GM12878 (cell line): ENCODE results near the gene AP3B2. TPM values are rescaled to one million over a fixed set of nuclear protein-coding genes. Genes with fewer than 3 reads are reported as not detected.

Experiments used
- ATAC-seq: fragments of 200-7000 bp; cut with Tn5 transposase; 3 replicates; pipeline ENCODE4 v1.9.1; 2020; ENCODE audit warnings: mild to moderate bottlenecking, moderate library complexity
- BruUV-seq: library from RNA; stranded (reverse); fragments of 400-500 nt; replicated peaks from 2 replicates; lab custom pipeline; 2021; lab: Mats Ljungman, UMichigan
- CTCF ChIA-PET: fragments of 300-600 bp; sonication (Branson Sonifier 250); formaldehyde crosslinking; extraction: SDS; loops from one replicate; lab custom pipeline; 2021; ENCODE audit warnings: inconsistent platforms; lab: Yijun Ruan, JAX
- POLR2A ChIA-PET: fragments of 350-600 bp; formaldehyde crosslinking; extraction: SDS; loops from one replicate; lab custom pipeline; 2021; ENCODE audit warnings: inconsistent platforms; lab: Charles Lee
- RAD21 ChIA-PET: fragments of 300-600 bp; sonication (Branson Sonifier 250); formaldehyde crosslinking; loops from one replicate; lab custom pipeline; 2023; ENCODE audit warnings: antibody characterized with exemption; ENCODE audit not compliant: unreplicated experiment; lab: Charles Lee
- SMC1A ChIA-PET: fragments of 300-600 bp; sonication (Branson Sonifier 250); formaldehyde crosslinking; loops from one replicate; lab custom pipeline; 2023; ENCODE audit not compliant: unreplicated experiment, uncharacterized antibody; lab: Charles Lee
- DNase-seq: peaks from one replicate; pipeline ENCODE4 v3.0.0-alpha.2; 2011; ENCODE audit warnings: low read depth, low spot score
- FAIRE-seq: peaks from 3 replicates; lab custom pipeline; 2011; peaks lifted over from hg19 to GRCh38; lab: Jason Lieb, UNC
- H2AFZ ChIP-seq: 2 replicates; pipeline ENCODE4 v1.6.0; 2011; ENCODE audit warnings: low read depth, low read length, control low read depth; ENCODE audit not compliant: control insufficient read depth
- H3K27ac ChIP-seq: 2 replicates; pipeline ENCODE4 v1.5.1; 2011; ENCODE audit warnings: control low read depth; ENCODE audit not compliant: control insufficient read depth, insufficient read depth
- H3K27me3 ChIP-seq, 2 experiments: replicated peaks in 1 of 2; 2 replicates each; pipeline versions ENCODE4 v1.6.0 to v1.6.1; 2011; ENCODE audit warnings: low read length in 1 of 2; ENCODE audit not compliant: control insufficient read depth in 2 of 2, insufficient read depth in 2 of 2
- H3K36me3 ChIP-seq, 2 experiments: 2 replicates each; pipeline ENCODE4 v1.5.1; 2011; ENCODE audit warnings: low read length in 1 of 2; ENCODE audit not compliant: control insufficient read depth in 2 of 2, insufficient read depth in 2 of 2
- H3K4me1 ChIP-seq: 2 replicates; pipeline ENCODE4 v1.6.1; 2011; ENCODE audit warnings: mild to moderate bottlenecking, low read length, moderate library complexity, mixed read lengths; ENCODE audit not compliant: control insufficient read depth, insufficient read depth
- H3K4me2 ChIP-seq: 2 replicates; pipeline ENCODE4 v1.6.0; 2011; ENCODE audit warnings: control low read depth; ENCODE audit not compliant: control insufficient read depth, insufficient read depth
- H3K4me3 ChIP-seq: fragments of 200-600 bp; sonication (generic); 2 replicates; pipeline ENCODE4 v1.5.1; 2016
- H3K79me2 ChIP-seq: 2 replicates; pipeline ENCODE4 v1.6.0; 2011; ENCODE audit warnings: low read length; ENCODE audit not compliant: control insufficient read depth, insufficient read depth
- H3K9ac ChIP-seq: 2 replicates; pipeline ENCODE4 v1.8.0; 2011; ENCODE audit warnings: low read length, control low read depth, mixed read lengths; ENCODE audit not compliant: control insufficient read depth, insufficient read depth
- H3K9me3 ChIP-seq: replicated peaks from 3 replicates; pipeline ENCODE4 v1.5.1; 2011; ENCODE audit warnings: mild to moderate bottlenecking, low read length; ENCODE audit not compliant: control insufficient read depth, insufficient read depth
- H4K20me1 ChIP-seq: 2 replicates; pipeline ENCODE4 v1.6.0; 2011; ENCODE audit not compliant: control insufficient read depth, insufficient read depth
- HDGF ChIP-seq: fragments of 450-650 bp; IDR thresholded peaks from 2 replicates; pipeline ENCODE4 v1.6.1; 2016; ENCODE audit warnings: antibody characterized with exemption
- IRF4 ChIP-seq: IDR thresholded peaks from 2 replicates; pipeline ENCODE4 v1.6.1; 2011; ENCODE audit warnings: low read depth, low read length
- JUNB ChIP-seq: IDR thresholded peaks from 2 replicates; pipeline ENCODE4 v1.6.1; 2016; ENCODE audit warnings: antibody characterized with exemption, mild to moderate bottlenecking
- NBN ChIP-seq: fragments of 450-650 bp; IDR thresholded peaks from 2 replicates; pipeline ENCODE4 v1.6.1; 2016
- SPI1 ChIP-seq: IDR thresholded peaks from 2 replicates; pipeline ENCODE4 v1.6.1; 2011; ENCODE audit warnings: low read depth, mild to moderate bottlenecking, low read length, moderate library complexity, borderline replicate concordance; ENCODE audit not compliant: insufficient read depth
- ZBTB33 ChIP-seq: fragments of 450-650 bp; IDR thresholded peaks from 2 replicates; pipeline ENCODE4 v1.6.1; 2017; ENCODE audit warnings: mild to moderate bottlenecking
- WGBS: methylation state at CpG from one replicate; pipeline ENCODE4 v1.1.6; 2016; ENCODE audit warnings: low lambda C conversion rate; ENCODE audit not compliant: insufficient replicate concordance, insufficient coverage; ENCODE audit errors: missing lambda C conversion rate; 5-methylcytosine and 5-hydroxymethylcytosine counted together
- in situ Hi-C: fragments of 300-500 bp; cut with MboI; formaldehyde crosslinking; loops from 9 replicates; pipeline ENCODE4 v1.14.3; 2018; ENCODE audit warnings: mixed read lengths
- intact Hi-C: fragments of 100-400 bp; cut with micrococcal nuclease; formaldehyde crosslinking; loops from one replicate; pipeline ENCODE4 v1.14.2; 2022; ENCODE audit not compliant: unreplicated experiment
- polyA plus RNA-seq, 11 experiments: library from polyadenylated mRNA; depleted of rRNA in 4 of 11; unstranded in 6 of 11; stranded (reverse) in 5 of 11; fragments of >200 nt; fragmentation: Nextera tagmentation in 4 of 11; fragmentation: Illumina TruSeq in 1 of 11; extraction: Ambion mirVana in 4 of 11; extraction: Trizol in 1 of 11; gene quantifications; 1 replicate in 1 of 11; 2 replicates in 10 of 11; pipeline versions ENCODE4 v1.2.1 to v1.2.3, GENCODE V29; 2011 to 2016; ENCODE audit warnings: inconsistent platforms in 2 of 11, missing spikeins in 2 of 11, low read depth in 1 of 11
- total RNA-seq, 4 experiments: library from RNA; depleted of rRNA in 3 of 4; stranded (reverse); fragments of >200 nt in 3 of 4; fragmentation: Illumina TruSeq in 1 of 4; extraction: Trizol in 1 of 4; gene quantifications; 2 replicates each; pipeline versions ENCODE4 v1.2.1 to v1.2.3, GENCODE V29; 2013 to 2021
- TF ChIP-seq, protein P1 (sequence below): fragments of 450-650 bp; IDR thresholded peaks from 2 replicates; pipeline ENCODE4 v1.6.1; 2014; ENCODE audit warnings: mild to moderate bottlenecking
- TF ChIP-seq, protein P2 (sequence below): IDR thresholded peaks from 2 replicates; pipeline ENCODE4 v1.6.1; 2011; ENCODE audit warnings: borderline replicate concordance, low read depth, mild to moderate bottlenecking, moderate library complexity, low read length; ENCODE audit not compliant: insufficient read depth, poor library complexity, severe bottlenecking

AP3B2 gene
- total and polyA plus RNA-seq, 10 of the 15 experiments (the other 5 are each of a cell fraction or from before 2014, with no cell fraction given) = not detected

GRCh38 chr15:82731527-82731926 is 21.9 kb upstream of the AP3B2 start:
- H4K20me1 ChIP-seq = no peaks in the 10 kb centered on the region
- no peak for FAIRE-seq
- BruUV-seq = no TSS peak
- POLR2A ChIA-PET = interaction anchor here (0.7 to 1.3 kb wide), 2 partner anchors 18 to 94 kb away, joined by 4 to 5 read pairs; no protein-coding TSS in a partner anchor
- H2AFZ ChIP-seq = no peak overlapping the region
- intact Hi-C loops = no loop called here
- 50% methylated on average over 1 of the region's 2 CpGs for WGBS
- no peak for DNase-seq
- H3K9me3 ChIP-seq = no peaks in the 10 kb centered on the region
- H3K27ac ChIP-seq = no peak overlapping the region
- H3K27me3 ChIP-seq = no peaks in the 10 kb centered on the region
- no peak overlapping the region for H3K4me3 ChIP-seq
- SMC1A ChIA-PET = interaction anchor here (0.6 kb wide), 1 partner anchor 59 kb away, joined by 3 read pairs; no protein-coding TSS in a partner anchor
- no peaks in the 10 kb centered on the region for H3K79me2 ChIP-seq
- no peaks in the 10 kb centered on the region; a peak in 1 of 4 replicates for H3K36me3 ChIP-seq
- no peak overlapping the region for H3K9ac ChIP-seq
- no peak for ATAC-seq
- no peak overlapping the region for H3K4me2 ChIP-seq
- in situ Hi-C loops = no loop called here
- RAD21 ChIA-PET = no interaction called here
- CTCF ChIA-PET = interaction anchor here (0.6 to 0.7 kb wide), 2 partner anchors 136 to 351 kb away, joined by 4 read pairs; no protein-coding TSS in a partner anchor
- peak; percentile 25; the same call in 1 of the 2 replicates for TF ChIP-seq JUNB
- TF ChIP-seq, protein P1, sequence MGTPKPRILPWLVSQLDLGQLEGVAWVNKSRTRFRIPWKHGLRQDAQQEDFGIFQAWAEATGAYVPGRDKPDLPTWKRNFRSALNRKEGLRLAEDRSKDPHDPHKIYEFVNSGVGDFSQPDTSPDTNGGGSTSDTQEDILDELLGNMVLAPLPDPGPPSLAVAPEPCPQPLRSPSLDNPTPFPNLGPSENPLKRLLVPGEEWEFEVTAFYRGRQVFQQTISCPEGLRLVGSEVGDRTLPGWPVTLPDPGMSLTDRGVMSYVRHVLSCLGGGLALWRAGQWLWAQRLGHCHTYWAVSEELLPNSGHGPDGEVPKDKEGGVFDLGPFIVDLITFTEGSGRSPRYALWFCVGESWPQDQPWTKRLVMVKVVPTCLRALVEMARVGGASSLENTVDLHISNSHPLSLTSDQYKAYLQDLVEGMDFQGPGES = no peak
- no peaks in the 10 kb centered on the region for H3K4me1 ChIP-seq

DNA sequence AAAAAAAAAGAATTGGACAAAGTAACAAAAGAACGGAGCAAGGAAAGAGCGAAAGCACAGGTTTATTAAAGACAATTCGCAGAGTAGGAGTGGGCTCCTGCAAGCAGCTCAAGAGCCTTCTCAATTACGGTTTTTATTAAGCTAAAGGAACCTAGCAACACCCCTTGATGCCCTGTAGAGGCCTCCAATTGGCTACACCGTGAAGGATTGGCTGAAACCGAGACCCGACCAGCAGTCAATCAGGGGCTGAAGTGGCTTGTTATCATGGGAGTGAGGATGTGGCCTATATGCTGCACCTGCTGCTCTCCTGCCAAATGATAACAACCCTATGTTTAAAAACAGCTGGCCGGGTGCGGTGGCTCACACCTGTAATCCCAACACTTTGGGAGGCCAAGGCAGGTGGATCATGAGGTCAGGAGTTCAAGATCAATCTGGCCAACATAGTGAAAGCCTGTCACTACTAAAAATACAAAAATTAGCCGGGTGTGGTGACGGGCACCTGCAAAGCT is 20.4 kb upstream of the AP3B2 start:
- Histone ChIP-seq H3K79me2 (no peaks in the 10 kb centered on the region), H3K27me3 (no peaks in the 10 kb centered on the region), H3K27ac (no peak overlapping the region), H2AFZ (no peak overlapping the region), H3K9ac (no peak overlapping the region), H3K36me3 (no peaks in the 10 kb centered on the region; a peak in 1 of 4 replicates), H4K20me1 (no peaks in the 10 kb centered on the region)
- ChIA-PET SMC1A (interaction anchor here (0.6 kb wide), 1 partner anchor 57 kb away, joined by 5 read pairs; no protein-coding TSS in a partner anchor), POLR2A (interaction anchor here (0.6 to 1.3 kb wide), 2 partner anchors 16 to 166 kb away, joined by 3 to 4 read pairs; no protein-coding TSS in a partner anchor), RAD21 (no interaction called here)
- ATAC-seq = no peak
- FAIRE-seq = no peak
- in situ Hi-C loops = no loop called here
- BruUV-seq = no TSS peak
- DNase-seq = no peak
- TF ChIP-seq SPI1 = no peak
- TF ChIP-seq HDGF = no peak
- TF ChIP-seq IRF4 = no peak
- TF ChIP-seq, protein P2, sequence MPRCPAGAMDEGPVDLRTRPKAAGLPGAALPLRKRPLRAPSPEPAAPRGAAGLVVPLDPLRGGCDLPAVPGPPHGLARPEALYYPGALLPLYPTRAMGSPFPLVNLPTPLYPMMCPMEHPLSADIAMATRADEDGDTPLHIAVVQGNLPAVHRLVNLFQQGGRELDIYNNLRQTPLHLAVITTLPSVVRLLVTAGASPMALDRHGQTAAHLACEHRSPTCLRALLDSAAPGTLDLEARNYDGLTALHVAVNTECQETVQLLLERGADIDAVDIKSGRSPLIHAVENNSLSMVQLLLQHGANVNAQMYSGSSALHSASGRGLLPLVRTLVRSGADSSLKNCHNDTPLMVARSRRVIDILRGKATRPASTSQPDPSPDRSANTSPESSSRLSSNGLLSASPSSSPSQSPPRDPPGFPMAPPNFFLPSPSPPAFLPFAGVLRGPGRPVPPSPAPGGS = no peak
- TF ChIP-seq ZBTB33 = no peak
- TF ChIP-seq NBN = no peak
- TF ChIP-seq, all 136 proteins: peak for 0
- 86% methylated on average over 11 of the region's 11 CpGs for WGBS
- Histone ChIP-seq H3K4me2 (no peak overlapping the region), H3K4me1 (no peaks in the 10 kb centered on the region), H3K9me3 (no peaks in the 10 kb centered on the region), H3K4me3 (no peak overlapping the region)
- intact Hi-C loops = no loop called here
- CTCF ChIA-PET = interaction anchor here (0.9 kb wide), 1 partner anchor 199 kb away, joined by 4 read pairs; no protein-coding TSS in a partner anchor
